Ishikawa (cell line): Measurements from ENCODE around the gene TSPAN4.

Experiments
- CEBPB ChIP-seq: IDR thresholded peaks from 2 replicates; pipeline ENCODE4 v1.6.1; 2012
- EGR1 ChIP-seq: IDR thresholded peaks from 2 replicates; pipeline ENCODE4 v1.6.1; 2012
- EP300 ChIP-seq: IDR thresholded peaks from 2 replicates; pipeline ENCODE4 v1.6.1; 2012; ENCODE audit warnings: borderline replicate concordance
- RAD21 ChIP-seq: IDR thresholded peaks from 2 replicates; pipeline ENCODE4 v1.6.1; 2012; ENCODE audit warnings: low read depth
- TAF1 ChIP-seq: IDR thresholded peaks from 2 replicates; pipeline ENCODE4 v1.6.1; 2012; ENCODE audit warnings: low read depth, mild to moderate bottlenecking
- TCF12 ChIP-seq: IDR thresholded peaks from 2 replicates; pipeline ENCODE4 v1.6.1; 2012; ENCODE audit warnings: low read depth
- YY1 ChIP-seq: IDR thresholded peaks from 2 replicates; pipeline ENCODE4 v1.6.1; 2012; ENCODE audit warnings: low read depth
- TF ChIP-seq, protein P1 (sequence below): IDR thresholded peaks from 2 replicates; pipeline ENCODE4 v1.6.1; 2012; ENCODE audit warnings: low read depth, mild to moderate bottlenecking
- TF ChIP-seq, protein P2 (sequence below): IDR thresholded peaks from 2 replicates; pipeline ENCODE4 v1.6.1; 2012
- TF ChIP-seq, protein P3 (sequence below): IDR thresholded peaks from 2 replicates; pipeline ENCODE4 v1.6.1; 2012

DNA sequence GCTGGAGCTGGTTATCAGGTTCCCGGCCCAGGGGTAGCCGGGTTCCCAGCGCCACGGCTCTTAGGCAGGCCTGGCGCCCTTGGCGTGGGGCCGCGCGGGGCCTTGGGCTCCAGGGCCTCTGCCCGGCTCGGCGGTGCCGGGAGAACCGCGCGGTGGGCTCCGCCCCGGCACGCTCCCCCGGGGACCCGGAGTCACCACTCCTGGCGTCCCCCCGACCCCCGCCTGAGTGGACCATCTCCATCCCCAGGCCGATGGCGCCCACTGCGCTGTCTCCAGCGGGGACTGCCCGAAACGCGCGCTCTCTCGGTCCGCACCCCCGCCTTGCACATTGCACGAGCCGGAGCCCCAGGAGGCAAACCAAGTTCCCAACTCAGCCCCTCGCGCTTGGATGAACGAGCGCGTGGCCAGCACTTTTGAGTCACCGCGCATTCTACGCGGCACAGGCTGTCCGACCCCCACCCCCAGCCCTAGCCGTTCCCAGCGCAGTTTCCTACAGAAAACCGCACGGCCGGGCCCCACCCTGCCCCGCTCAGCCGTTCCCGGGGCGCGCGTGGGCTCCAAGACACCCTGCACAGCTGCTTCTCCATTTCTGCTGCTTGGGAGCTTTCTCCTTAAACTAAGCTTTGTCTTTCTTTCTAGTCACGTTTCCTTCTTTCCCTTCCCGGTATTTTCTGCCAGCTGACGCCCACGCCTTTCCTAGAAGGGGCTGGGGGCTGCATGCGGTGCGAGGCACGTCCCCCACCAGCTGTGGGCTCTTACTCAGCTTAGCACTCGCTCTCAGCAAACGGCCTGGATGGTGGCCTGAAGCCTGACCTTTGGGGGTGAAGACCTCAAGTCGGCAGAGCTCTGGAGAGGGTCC is 68.6 kb downstream of the TSPAN4 start:
- no peak; the same call in 1 of the 2 replicates for TF ChIP-seq TAF1
- TF ChIP-seq, protein P1, sequence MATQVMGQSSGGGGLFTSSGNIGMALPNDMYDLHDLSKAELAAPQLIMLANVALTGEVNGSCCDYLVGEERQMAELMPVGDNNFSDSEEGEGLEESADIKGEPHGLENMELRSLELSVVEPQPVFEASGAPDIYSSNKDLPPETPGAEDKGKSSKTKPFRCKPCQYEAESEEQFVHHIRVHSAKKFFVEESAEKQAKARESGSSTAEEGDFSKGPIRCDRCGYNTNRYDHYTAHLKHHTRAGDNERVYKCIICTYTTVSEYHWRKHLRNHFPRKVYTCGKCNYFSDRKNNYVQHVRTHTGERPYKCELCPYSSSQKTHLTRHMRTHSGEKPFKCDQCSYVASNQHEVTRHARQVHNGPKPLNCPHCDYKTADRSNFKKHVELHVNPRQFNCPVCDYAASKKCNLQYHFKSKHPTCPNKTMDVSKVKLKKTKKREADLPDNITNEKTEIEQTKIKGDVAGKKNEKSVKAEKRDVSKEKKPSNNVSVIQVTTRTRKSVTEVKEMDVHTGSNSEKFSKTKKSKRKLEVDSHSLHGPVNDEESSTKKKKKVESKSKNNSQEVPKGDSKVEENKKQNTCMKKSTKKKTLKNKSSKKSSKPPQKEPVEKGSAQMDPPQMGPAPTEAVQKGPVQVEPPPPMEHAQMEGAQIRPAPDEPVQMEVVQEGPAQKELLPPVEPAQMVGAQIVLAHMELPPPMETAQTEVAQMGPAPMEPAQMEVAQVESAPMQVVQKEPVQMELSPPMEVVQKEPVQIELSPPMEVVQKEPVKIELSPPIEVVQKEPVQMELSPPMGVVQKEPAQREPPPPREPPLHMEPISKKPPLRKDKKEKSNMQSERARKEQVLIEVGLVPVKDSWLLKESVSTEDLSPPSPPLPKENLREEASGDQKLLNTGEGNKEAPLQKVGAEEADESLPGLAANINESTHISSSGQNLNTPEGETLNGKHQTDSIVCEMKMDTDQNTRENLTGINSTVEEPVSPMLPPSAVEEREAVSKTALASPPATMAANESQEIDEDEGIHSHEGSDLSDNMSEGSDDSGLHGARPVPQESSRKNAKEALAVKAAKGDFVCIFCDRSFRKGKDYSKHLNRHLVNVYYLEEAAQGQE = no peak
- TF ChIP-seq, protein P2, sequence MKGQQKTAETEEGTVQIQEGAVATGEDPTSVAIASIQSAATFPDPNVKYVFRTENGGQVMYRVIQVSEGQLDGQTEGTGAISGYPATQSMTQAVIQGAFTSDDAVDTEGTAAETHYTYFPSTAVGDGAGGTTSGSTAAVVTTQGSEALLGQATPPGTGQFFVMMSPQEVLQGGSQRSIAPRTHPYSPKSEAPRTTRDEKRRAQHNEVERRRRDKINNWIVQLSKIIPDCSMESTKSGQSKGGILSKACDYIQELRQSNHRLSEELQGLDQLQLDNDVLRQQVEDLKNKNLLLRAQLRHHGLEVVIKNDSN = no peak
- TF ChIP-seq EGR1 = no peak
- TF ChIP-seq EP300 = no peak
- TF ChIP-seq YY1 = peak; percentile 68
- TF ChIP-seq TCF12 = 0 out of 2 replicates have a peak, but pooled peaks have one; percentile 23
- TF ChIP-seq, protein P3, sequence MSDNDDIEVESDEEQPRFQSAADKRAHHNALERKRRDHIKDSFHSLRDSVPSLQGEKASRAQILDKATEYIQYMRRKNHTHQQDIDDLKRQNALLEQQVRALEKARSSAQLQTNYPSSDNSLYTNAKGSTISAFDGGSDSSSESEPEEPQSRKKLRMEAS = peak; percentile 86
- TF ChIP-seq CEBPB = no peak
- TF ChIP-seq RAD21 = no peak
